Choroid plexus epithelial cell (primary cell): ENCODE results near the gene PIEZO2.

Experiments used
- DNase-seq: peaks from one replicate; pipeline ENCODE4 v3.0.0-alpha.2; 2010; ENCODE audit warnings: low read depth
- H3K4me3 ChIP-seq: 2 replicates; pipeline ENCODE4 v1.5.1; 2011; ENCODE audit warnings: low read depth, mild to moderate bottlenecking, control low read depth, low read length, moderate library complexity
- TF ChIP-seq, protein P1 (sequence below): conservative IDR thresholded peaks from 2 replicates; pipeline ENCODE4 v1.5.1; 2011; ENCODE audit warnings: low read depth, mild to moderate bottlenecking, control low read depth, inconsistent platforms, low read length, moderate library complexity

Gene PIEZO2

DNA sequence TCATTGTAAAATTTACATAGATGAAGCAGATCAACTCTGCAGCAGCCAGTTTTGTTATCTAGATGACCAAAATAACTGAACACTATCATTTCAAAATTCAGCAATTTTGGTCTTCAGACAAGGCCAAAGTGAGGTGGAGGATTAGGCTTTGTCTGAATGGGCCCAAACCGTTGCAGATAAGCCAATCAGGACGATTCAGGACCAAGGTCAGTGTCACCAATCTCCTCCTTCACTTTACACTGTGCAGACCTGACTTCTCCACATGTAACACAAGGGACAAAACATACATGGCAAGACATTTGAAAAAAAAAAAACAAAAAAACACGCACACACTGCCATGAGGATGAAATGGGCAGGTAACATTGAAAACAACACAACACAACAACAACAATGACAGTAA, 412.4 kb downstream of the PIEZO2 start:
- TF ChIP-seq, protein P1, sequence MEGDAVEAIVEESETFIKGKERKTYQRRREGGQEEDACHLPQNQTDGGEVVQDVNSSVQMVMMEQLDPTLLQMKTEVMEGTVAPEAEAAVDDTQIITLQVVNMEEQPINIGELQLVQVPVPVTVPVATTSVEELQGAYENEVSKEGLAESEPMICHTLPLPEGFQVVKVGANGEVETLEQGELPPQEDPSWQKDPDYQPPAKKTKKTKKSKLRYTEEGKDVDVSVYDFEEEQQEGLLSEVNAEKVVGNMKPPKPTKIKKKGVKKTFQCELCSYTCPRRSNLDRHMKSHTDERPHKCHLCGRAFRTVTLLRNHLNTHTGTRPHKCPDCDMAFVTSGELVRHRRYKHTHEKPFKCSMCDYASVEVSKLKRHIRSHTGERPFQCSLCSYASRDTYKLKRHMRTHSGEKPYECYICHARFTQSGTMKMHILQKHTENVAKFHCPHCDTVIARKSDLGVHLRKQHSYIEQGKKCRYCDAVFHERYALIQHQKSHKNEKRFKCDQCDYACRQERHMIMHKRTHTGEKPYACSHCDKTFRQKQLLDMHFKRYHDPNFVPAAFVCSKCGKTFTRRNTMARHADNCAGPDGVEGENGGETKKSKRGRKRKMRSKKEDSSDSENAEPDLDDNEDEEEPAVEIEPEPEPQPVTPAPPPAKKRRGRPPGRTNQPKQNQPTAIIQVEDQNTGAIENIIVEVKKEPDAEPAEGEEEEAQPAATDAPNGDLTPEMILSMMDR: no peak
- DNase-seq: peak; percentile 19
- no peak overlapping the region for H3K4me3 ChIP-seq

DNA sequence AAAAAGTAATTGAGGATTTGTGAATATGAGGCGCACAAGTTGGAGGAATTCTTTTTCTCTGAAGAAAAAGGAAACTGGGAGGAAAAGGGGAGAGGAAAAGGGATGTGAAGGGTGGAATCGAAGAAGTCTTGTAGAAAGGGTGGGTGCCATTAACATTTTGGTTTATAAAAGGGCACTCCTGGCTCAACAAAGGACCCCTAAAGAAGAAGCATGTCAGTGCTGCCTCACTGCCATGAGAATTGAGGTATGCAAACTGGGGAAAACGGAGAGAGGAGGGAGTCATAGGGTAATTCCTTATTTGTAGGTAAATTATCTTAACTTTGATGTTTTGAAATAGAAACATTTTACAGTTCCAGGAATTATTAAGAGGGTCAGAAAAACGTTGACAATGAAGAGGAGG, 416.4 kb downstream of the PIEZO2 start:
- no peak for DNase-seq
- TF ChIP-seq, protein P1: no peak
- H3K4me3 ChIP-seq: no peak overlapping the region

DNA sequence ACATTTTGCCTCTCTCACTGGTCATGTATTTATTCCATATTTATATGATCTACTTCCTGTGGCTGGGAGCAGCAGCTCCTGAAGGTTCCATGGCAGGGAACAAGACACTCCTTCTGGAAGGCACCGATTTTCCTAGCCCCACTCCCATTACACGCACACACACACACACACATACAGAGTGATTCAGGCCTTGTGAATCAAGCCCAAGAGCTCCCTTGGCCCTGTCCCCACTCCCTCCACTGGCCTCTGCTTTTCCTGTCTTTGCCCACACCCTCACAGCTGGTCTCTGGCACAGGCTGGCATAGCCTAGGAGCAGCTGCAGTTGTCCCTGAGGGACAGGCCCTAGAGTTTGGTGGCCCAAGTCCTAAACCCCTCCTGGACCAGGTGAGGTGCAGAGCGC, 421.9 kb downstream of the PIEZO2 start:
- DNase-seq: peak; percentile 16
- TF ChIP-seq, protein P1: no peak
- no peak overlapping the region for H3K4me3 ChIP-seq

DNA sequence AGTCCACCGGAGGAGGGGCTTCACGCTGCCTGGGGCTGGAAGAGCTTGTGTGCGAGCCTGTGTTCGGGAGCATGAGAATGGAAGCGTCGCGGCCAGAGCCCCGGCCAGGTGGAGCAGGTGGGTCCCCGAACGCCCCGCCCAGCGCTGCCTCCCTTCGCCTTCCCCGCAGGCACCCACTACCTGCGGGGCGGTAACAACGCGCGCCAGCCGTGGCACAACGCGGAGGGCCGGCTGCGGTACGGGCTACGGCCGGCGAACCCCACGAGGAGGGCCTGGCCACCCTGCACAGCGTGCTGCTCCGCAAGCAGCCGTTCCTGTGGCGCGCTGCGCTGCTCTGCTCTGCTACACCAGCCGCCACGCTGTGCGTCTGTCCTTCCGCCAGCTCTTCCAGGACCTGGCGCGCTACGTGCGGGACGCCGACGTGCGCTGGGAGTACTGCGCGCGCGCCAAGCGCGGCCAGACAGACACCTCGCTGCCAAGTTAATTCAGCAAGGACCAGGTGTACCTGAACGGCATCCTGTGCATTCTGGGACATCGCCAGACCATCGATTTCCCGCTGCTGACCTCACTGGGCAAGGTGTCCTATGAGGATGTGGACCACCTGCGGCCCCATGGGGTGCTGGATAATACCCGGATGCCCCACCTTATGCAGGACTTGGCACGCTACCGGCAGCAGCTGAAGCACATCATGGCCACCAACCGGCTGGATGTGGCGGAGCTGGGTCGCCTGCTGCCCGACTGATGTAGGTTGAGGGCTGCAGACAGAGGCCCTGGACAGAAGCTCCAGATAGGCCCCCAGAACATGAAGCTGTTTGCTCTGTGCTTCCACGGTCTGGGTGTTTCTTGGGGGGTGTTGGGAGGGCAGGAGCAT, 422.9 kb downstream of the PIEZO2 start:
- no peak for DNase-seq
- no peak overlapping the region for H3K4me3 ChIP-seq
- TF ChIP-seq, protein P1: no peak

DNA sequence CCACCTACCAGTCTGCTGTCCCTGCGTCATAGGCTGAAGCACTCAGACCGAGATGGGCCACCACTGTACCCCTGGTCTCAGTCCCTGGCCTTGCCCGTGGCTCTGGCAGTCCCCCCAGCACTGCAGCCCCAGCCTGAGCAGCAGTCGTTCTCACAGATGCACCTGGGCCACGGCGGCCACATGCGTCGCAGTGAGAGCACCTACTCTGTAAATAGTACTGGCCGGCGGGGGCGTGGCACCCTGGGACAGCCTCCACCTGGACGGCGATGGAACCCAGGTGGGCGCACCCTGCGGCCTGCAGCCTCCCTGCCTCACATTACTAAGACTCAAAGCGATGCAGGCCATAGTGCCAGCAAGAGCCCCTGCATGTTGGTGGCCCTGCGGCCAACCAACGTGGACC, 424.7 kb downstream of the PIEZO2 start:
- no peak overlapping the region for H3K4me3 ChIP-seq
- DNase-seq: no peak
- TF ChIP-seq, protein P1: no peak

DNA sequence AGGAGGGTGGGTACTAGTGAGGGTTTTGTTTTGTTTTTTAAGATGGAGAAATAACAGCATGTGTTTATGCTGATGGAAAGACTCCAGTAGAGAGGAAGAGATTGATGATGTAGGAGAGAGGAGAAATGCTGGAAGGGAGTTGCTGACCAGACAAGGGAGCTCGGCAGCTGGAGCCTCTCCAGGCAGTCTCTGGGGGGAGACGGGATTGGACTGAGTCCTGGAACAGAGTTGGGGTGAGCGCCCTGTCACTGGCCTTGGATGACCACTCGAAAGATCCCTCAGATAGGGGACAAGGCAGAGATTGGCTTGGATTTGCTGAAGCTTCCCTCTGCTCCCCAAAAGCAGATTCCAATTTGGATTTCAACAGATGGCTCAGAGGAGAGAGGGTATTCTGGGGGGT, 425.9 kb downstream of the PIEZO2 start:
- TF ChIP-seq, protein P1: no peak
- DNase-seq: no peak
- H3K4me3 ChIP-seq: no peak overlapping the region

DNA sequence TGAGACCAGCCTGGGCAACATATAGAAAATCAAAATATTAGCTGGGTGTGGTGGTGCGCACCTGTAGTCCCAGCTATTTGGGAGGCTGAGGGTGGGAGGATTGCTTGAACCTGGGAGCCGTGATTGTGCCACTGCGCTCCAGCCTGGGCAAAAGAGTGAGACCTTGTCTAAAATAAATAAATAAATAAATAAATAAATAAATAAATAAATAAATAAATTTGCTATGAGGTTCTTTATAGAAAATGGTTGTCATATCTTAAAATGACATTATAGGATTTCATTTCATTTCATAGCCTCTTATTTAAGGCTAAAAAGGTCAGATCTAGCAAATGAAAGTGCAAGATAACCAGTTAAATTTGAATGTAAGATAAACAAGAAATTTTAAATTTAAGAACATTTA, 430.6 kb downstream of the PIEZO2 start:
- DNase-seq: no peak
- TF ChIP-seq, protein P1: no peak
- no peak overlapping the region for H3K4me3 ChIP-seq
